Stimulated activated CD4-positive, alpha-beta T cell treated with anti-CD3 and anti-CD28 coated beads, Interleukin-2, amount 100 ng/mL, for 4 hours (primary cell): Measurements from ENCODE around the gene ZNF81.
"Not testable (repeated sequence)": the region's sequence is repeated elsewhere in the genome, so short reads cannot be mapped to it uniquely, and the experiment has no call there.

ENCODE experiments used
- DNase-seq: peaks from one replicate; pipeline ENCODE4 v3.0.0-alpha.2; 2020; ENCODE audit warnings: low read depth

ZNF81 gene

GRCh38 chrX:47836164-47837072, at the start of gene ZNF81:
TSS of gene ZNF81 (plus strand) at chrX:47836902. CDS start at chrX:47846268, 9,366 bp downstream.
- peak; percentile 85 for DNase-seq

- DNase-seq, result no peak
Measured at GRCh38 chrX:47796433-47796906, 40.2 kb upstream of the ZNF81 start.

GRCh38 chrX:47797084-47797483, 39.6 kb upstream of the ZNF81 start:
- no peak for DNase-seq

GRCh38 chrX:47798861-47799260, 37.8 kb upstream of the ZNF81 start:
- no peak for DNase-seq

- DNase-seq, result no peak
Measured at GRCh38 chrX:47802589-47802988, 34.1 kb upstream of the ZNF81 start.

- not testable (repeated sequence) for DNase-seq
Measured at GRCh38 chrX:47803103-47803502, 33.6 kb upstream of the ZNF81 start.

GRCh38 chrX:47804315-47804714, 32.4 kb upstream of the ZNF81 start:
- DNase-seq, result no peak

GRCh38 chrX:47805844-47806243, 30.9 kb upstream of the ZNF81 start:
- DNase-seq, result not testable (repeated sequence)

GRCh38 chrX:47806415-47807271, 30.1 kb upstream of the ZNF81 start:
- not testable (repeated sequence) for DNase-seq

GRCh38 chrX:47807272-47807538, 29.5 kb upstream of the ZNF81 start:
- DNase-seq, result not testable (repeated sequence)

GRCh38 chrX:47807548-47807947, 29.2 kb upstream of the ZNF81 start:
- DNase-seq, result no peak

- DNase-seq, result no peak
Measured at GRCh38 chrX:47808904-47809788, 27.6 kb upstream of the ZNF81 start.

- no peak for DNase-seq
Measured at GRCh38 chrX:47814851-47815250, 21.9 kb upstream of the ZNF81 start.

GRCh38 chrX:47815901-47816845, 20.5 kb upstream of the ZNF81 start:
- no peak for DNase-seq

- DNase-seq, result no peak
Measured at GRCh38 chrX:47817421-47817820, 19.3 kb upstream of the ZNF81 start.

- DNase-seq, result no peak
Measured at GRCh38 chrX:47817897-47818296, 18.8 kb upstream of the ZNF81 start.

GRCh38 chrX:47828984-47829383, 7.7 kb upstream of the ZNF81 start:
- DNase-seq, result no peak

- peak; percentile 29 for DNase-seq
Measured at GRCh38 chrX:47831788-47832187, 4.9 kb upstream of the ZNF81 start.

GRCh38 chrX:47838361-47838760, 1.7 kb downstream of the ZNF81 start:
- DNase-seq, result no peak

- DNase-seq, result no peak
Measured at GRCh38 chrX:47840111-47840510, 3.4 kb downstream of the ZNF81 start.

GRCh38 chrX:47843363-47843762, 6.7 kb downstream of the ZNF81 start:
- no peak for DNase-seq
